Kidney (tissue), 14 donors: Measurements from ENCODE around the gene RSU1. TPM values are rescaled to one million over a fixed set of nuclear protein-coding genes. Genes with fewer than 3 reads are reported as not detected.

Source experiments
- DNase-seq, 5 donors: peaks; one replicate each; pipeline ENCODE4 v3.0.0-alpha.2; 2013 to 2020
- FAIRE-seq: peaks from 2 replicates; lab custom pipeline; 2012; peaks lifted over from hg19 to GRCh38; lab: Jason Lieb, UNC
- H3K27ac ChIP-seq, 2 donors: one replicate each; pipeline ENCODE4 v1.7.0; 2013; ENCODE audit warnings: low read depth in 2 of 2, low read length in 2 of 2, inconsistent platforms in 1 of 2
- H3K27me3 ChIP-seq: one replicate; pipeline ENCODE4 v1.7.1; 2013; ENCODE audit warnings: low read length, inconsistent platforms; ENCODE audit not compliant: control insufficient read depth, insufficient read depth
- H3K36me3 ChIP-seq, 3 donors: one replicate each; pipeline versions ENCODE4 v1.7.0 to v1.7.1; 2013; ENCODE audit warnings: low read length in 3 of 3, control low read depth in 1 of 3, inconsistent platforms in 1 of 3; ENCODE audit not compliant: insufficient read depth in 3 of 3, control insufficient read depth in 2 of 3
- H3K4me1 ChIP-seq, 3 donors: one replicate each; pipeline versions ENCODE4 v1.7.0 to v1.7.1; 2013; ENCODE audit warnings: low read length in 3 of 3, inconsistent platforms in 1 of 3, low read depth in 1 of 3; ENCODE audit not compliant: control insufficient read depth in 2 of 3, insufficient read depth in 2 of 3
- H3K4me3 ChIP-seq, 3 donors: one replicate each; pipeline versions ENCODE4 v1.7.0 to v1.8.1; 2013; ENCODE audit warnings: low read length in 3 of 3, control low read depth in 1 of 3, inconsistent platforms in 1 of 3
- H3K9ac ChIP-seq, 3 donors: one replicate each; pipeline versions ENCODE4 v1.7.0 to v1.7.1; 2013; ENCODE audit warnings: low read length in 3 of 3, control low read depth in 1 of 3, inconsistent platforms in 1 of 3
- H3K9me3 ChIP-seq, 3 donors: one replicate each; pipeline versions ENCODE4 v1.7.0 to v1.7.1; 2013; ENCODE audit warnings: low read length in 3 of 3, control low read depth in 1 of 3, inconsistent platforms in 1 of 3; ENCODE audit not compliant: control insufficient read depth in 2 of 3, insufficient read depth in 1 of 3
- intact Hi-C: fragments of 100-400 bp; cut with DNase I; formaldehyde crosslinking; loops from one replicate; pipeline ENCODE4 v1.11.1; 2022
- polyA plus RNA-seq: library from polyadenylated mRNA; stranded (reverse); fragments of 350-450 nt; fragmentation: Illumina TruSeq; extraction: RNeasy Lipid Tissue Mini Kit (QIAGEN cat#74804); gene quantifications from one replicate; pipeline ENCODE4 v1.2.3, GENCODE V29; 2014; ENCODE audit warnings: low read depth, low replicate concordance; ENCODE audit not compliant: insufficient read depth
- total RNA-seq: library from RNA; stranded (reverse); fragmentation: NEBNext Ultra II Directional; extraction: Animal tissue kit (Norgen Biotek cat#: 25700); gene quantifications from one replicate; pipeline ENCODE4 v1.2.1, GENCODE V29; 2021
- TF ChIP-seq, protein P1 (sequence below): IDR thresholded peaks from 3 replicates; pipeline ENCODE4 v1.5.1; 2012; ENCODE audit warnings: mild to moderate bottlenecking, moderate library complexity, borderline replicate concordance; ENCODE audit not compliant: insufficient read depth; ENCODE audit errors: extremely low read depth
- donor health status: control.
- donor health status: control.
- donor health status: control.
- donor health status: control.
- donor health status: control.
- donor health status: DM: yes; HTN: yes; CAD: no.
- donor health status: Normal renal cell carcinoma (clear cell type).

The RSU1 gene
- total and polyA plus RNA-seq, 2 donors from 2014 or later: 44.6 to 72.4 TPM

GRCh38 chr10:16751244-16751643 lies 66.0 kb downstream of the RSU1 start:
- Histone ChIP-seq H3K4me1 (no peaks in the 10 kb centered on the region), H3K9ac (no peak overlapping the region), H3K9me3 (no peaks in the 10 kb centered on the region), H3K27ac (no peak overlapping the region), H3K27me3 (no peaks in the 10 kb centered on the region), H3K36me3 (peaks cover 0 to 15% (median 12%) of the 10 kb centered on the region in 3 donors), H3K4me3 (no peak overlapping the region)
- TF ChIP-seq, protein P1, sequence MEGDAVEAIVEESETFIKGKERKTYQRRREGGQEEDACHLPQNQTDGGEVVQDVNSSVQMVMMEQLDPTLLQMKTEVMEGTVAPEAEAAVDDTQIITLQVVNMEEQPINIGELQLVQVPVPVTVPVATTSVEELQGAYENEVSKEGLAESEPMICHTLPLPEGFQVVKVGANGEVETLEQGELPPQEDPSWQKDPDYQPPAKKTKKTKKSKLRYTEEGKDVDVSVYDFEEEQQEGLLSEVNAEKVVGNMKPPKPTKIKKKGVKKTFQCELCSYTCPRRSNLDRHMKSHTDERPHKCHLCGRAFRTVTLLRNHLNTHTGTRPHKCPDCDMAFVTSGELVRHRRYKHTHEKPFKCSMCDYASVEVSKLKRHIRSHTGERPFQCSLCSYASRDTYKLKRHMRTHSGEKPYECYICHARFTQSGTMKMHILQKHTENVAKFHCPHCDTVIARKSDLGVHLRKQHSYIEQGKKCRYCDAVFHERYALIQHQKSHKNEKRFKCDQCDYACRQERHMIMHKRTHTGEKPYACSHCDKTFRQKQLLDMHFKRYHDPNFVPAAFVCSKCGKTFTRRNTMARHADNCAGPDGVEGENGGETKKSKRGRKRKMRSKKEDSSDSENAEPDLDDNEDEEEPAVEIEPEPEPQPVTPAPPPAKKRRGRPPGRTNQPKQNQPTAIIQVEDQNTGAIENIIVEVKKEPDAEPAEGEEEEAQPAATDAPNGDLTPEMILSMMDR: no peak
- DNase-seq (no peak), FAIRE-seq (no peak)
- intact Hi-C loops: no loop called here

DNA sequence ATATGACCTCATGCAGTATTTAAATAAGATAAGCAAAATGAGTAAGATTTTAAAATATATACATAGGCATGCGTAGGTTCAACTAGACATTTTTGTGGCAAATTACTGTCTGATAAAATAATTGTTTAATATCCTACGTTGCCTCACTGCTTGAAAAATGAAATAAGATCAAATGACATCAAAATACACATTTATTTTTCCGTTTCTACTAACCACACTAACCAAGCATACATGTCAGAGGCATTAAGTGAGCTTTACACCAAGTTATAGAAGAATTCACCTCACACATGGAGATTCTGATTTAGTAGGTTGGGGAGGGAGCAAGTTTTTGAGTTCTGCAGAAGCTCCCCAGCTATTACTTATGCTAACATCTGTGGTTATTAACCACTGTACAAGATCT lies 66.8 kb downstream of the RSU1 start:
- no peak overlapping the region for H3K27ac ChIP-seq
- FAIRE-seq (no peak), DNase-seq (no peak)
- no peak overlapping the region for H3K4me3 ChIP-seq
- H3K9ac ChIP-seq: no peak overlapping the region
- peaks cover 0 to 15% (median 12%) of the 10 kb centered on the region in 3 donors for H3K36me3 ChIP-seq
- TF ChIP-seq, protein P1: no peak
- no peaks in the 10 kb centered on the region for H3K9me3 ChIP-seq
- no peaks in the 10 kb centered on the region for H3K4me1 ChIP-seq
- intact Hi-C loops: no loop called here
- H3K27me3 ChIP-seq: no peaks in the 10 kb centered on the region

DNA sequence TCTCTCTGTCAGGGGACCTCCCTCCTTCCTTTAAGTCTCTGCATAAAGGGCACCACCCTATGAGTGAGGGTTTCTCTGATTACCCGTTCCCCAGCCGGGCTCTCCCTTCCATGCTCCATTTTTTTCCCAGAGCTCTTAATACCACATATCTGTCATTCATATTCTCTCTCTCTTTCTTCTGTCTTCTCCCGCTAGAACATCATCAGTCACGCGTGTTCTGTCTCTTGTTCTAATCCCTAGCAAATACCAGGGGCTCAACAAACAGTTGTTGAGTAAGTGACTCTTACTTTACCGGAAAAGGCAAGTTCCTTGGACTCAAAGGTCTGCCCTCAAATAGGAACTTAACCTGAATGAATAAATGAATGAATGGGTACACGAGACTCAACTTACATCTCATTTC lies 68.5 kb downstream of the RSU1 start:
- no peaks in the 10 kb centered on the region for H3K27me3 ChIP-seq
- no peaks in the 10 kb centered on the region for H3K4me1 ChIP-seq
- no peak overlapping the region for H3K4me3 ChIP-seq
- no peak overlapping the region for H3K27ac ChIP-seq
- peaks cover 0 to 15% (median 12%) of the 10 kb centered on the region in 3 donors for H3K36me3 ChIP-seq
- TF ChIP-seq, protein P1: no peak
- DNase-seq: no peak
- no peaks in the 10 kb centered on the region for H3K9me3 ChIP-seq
- no peak for FAIRE-seq
- no peak overlapping the region for H3K9ac ChIP-seq
- intact Hi-C loops: no loop called here

DNA sequence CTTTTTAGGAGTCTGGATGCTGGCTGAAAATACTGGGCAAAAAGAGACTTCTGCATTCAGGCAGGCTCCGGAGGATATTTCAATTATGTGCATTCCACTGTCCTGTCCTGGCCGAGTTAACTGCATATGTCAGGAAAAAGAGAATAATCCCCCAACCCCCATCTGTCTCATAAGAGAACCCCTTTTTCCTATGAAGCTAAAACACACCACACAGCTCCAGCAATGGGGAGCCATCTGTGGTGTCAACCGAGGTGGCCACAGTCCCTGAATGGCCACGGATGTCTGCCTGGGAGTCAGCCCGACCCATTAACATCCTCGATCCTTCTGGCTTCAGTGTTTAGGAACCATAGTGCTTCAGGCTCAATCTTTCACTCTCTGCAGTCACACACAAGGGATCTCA lies 70.4 kb downstream of the RSU1 start:
- DNase-seq: no peak
- no peaks in the 10 kb centered on the region for H3K4me1 ChIP-seq
- no peak for FAIRE-seq

More for the DNA sequence above, 70.4 kb downstream of the RSU1 start:
- Histone ChIP-seq H3K27me3 (no peaks in the 10 kb centered on the region), H3K9ac (no peak overlapping the region), H3K27ac (no peak overlapping the region), H3K36me3 (peaks cover 0 to 12% (median 10%) of the 10 kb centered on the region in 3 donors), H3K4me3 (no peak overlapping the region), H3K9me3 (no peaks in the 10 kb centered on the region)
- TF ChIP-seq, protein P1: no peak
- intact Hi-C loops: no loop called here
